Heart right ventricle (tissue), 16 donors: Measurements from ENCODE around the gene RUNX1. TPM values are rescaled to one million over a fixed set of nuclear protein-coding genes. Genes with fewer than 3 reads are reported as not detected.
A peak's percentile ranks its signal among the peaks of the same experiment; 100 is the strongest.

ENCODE experiments used
- ATAC-seq, 8 donors: fragments of 200-7000 bp; cut with Tn5 transposase; one replicate each; pipeline ENCODE4 v1.9.1; 2020; ENCODE audit warnings: mild to moderate bottlenecking in 8 of 8, moderate library complexity in 8 of 8, moderate number of reproducible peaks in 1 of 8
- DNase-seq, 2 donors: peaks; one replicate each; pipeline ENCODE4 v3.0.0-alpha.2; 2020
- H3K27ac ChIP-seq, 10 donors: fragments of 200-600 bp; sonication (generic) in 2 of 10; one replicate each; pipeline versions ENCODE4 v1.5.0 to v1.8.0; 2020 to 2022; ENCODE audit warnings: mild to moderate bottlenecking in 3 of 10
- H3K27me3 ChIP-seq, 7 donors: fragments of 200-600 bp; one replicate each; pipeline ENCODE4 v1.8.0; 2021 to 2022; ENCODE audit warnings: mild to moderate bottlenecking in 2 of 7
- H3K36me3 ChIP-seq, 9 donors: fragments of 200-600 bp; sonication (generic) in 1 of 9; one replicate each; pipeline versions ENCODE4 v1.5.0 to v1.8.0; 2020 to 2022; ENCODE audit warnings: mild to moderate bottlenecking in 2 of 9
- H3K4me1 ChIP-seq, 9 donors: fragments of 200-600 bp; sonication (generic) in 1 of 9; one replicate each; pipeline versions ENCODE4 v1.5.0 to v1.8.0; 2020 to 2022; ENCODE audit warnings: mild to moderate bottlenecking in 4 of 9
- H3K4me3 ChIP-seq, 10 donors: fragments of 200-600 bp; sonication (generic) in 2 of 10; one replicate each; pipeline versions ENCODE4 v1.5.0 to v1.8.0; 2020 to 2022; ENCODE audit warnings: mild to moderate bottlenecking in 7 of 10, moderate library complexity in 2 of 10
- H3K9me3 ChIP-seq, 11 donors: fragments of 200-600 bp in 10 of 11; sonication (generic) in 2 of 11; one replicate each; pipeline versions ENCODE4 v1.5.0 to v1.8.0; 2013 to 2022; ENCODE audit warnings: mild to moderate bottlenecking in 2 of 11, control low read depth in 1 of 11, moderate library complexity in 1 of 11
- CTCF ChIP-seq, 9 donors: fragments of 200-600 bp; sonication (generic) in 2 of 9; IDR thresholded peaks; one replicate each; pipeline versions ENCODE4 v1.5.0 to v1.8.0; 2021 to 2022; ENCODE audit warnings: antibody characterized with exemption in 9 of 9, mild to moderate bottlenecking in 5 of 9, moderate library complexity in 1 of 9
- WGBS, 2 donors: extraction: QIAGEN DNeasy Blood & Tissue Kit; methylation state at CpG; one replicate each; pipeline ENCODE4 v1.1.7; 2013; ENCODE audit warnings: inconsistent platforms in 1 of 2; 5-methylcytosine and 5-hydroxymethylcytosine counted together
- intact Hi-C, 10 donors: fragments of 100-400 bp; cut with DNase I; formaldehyde crosslinking; loops; one replicate each; pipeline versions ENCODE4 v1.11.1 to v1.14.2; 2022
- polyA plus RNA-seq, 2 donors: library from polyadenylated mRNA; stranded (reverse); fragments of 200-250 nt; gene quantifications; one replicate each; pipeline ENCODE4 v1.2.3, GENCODE V29; 2013
- total RNA-seq, 10 donors: library from RNA; stranded (reverse); fragmentation: NEBNext Ultra II Directional in 3 of 10; extraction: Animal tissue kit (Norgen Biotek cat#: 25700) in 3 of 10; gene quantifications; one replicate each; pipeline versions ENCODE4 v1.2.1 to v1.2.4, GENCODE V29; 2021 to 2023
- donor health status: Arrhythmogenic right ventricular cardiomyopathy.
- donor health status: ischemic (EF 13 %, LVEDD 7.1; RV severe dilation, severe dysfunction).
- donor health status: healthy with polysubstance abuse.
- donor health status: DM: no; HTN: yes; CAD: no.
- donor health status: DM: no; HTN: no; CAD: no.
- donor health status: ischemic (EF 25% LVEDD 6.9; RV normal size, moderate dysfunction).
- donor health status: ischemic (EF 25% LVEDD 5.7; RV mildly dilated, moderate dysfunction).
- donor health status: healthy.
- donor health status: DM: yes; HTN: yes; CAD: no.
- donor health status: Ischemic cardiomyopathy.
- donor health status: ischemic (EF 35%, LVEDD 5.7; RV mildly dilated, moderate dysfunction).
- donor health status: nonischemic (EF 11% LVEDD 7.7; RV severe dilation, severe dysfunction).
- donor health status: DM: yes; HTN: yes; CAD: no.
- donor health status: PGD.
- donor health status: ischemic (EF 29% LVEDD 5.4; RV normal size, mild dysfunction).
- donor health status: nonischemic (EF 23%, LVEDD 6.1; RV moderate dilation, normal function).

RUNX1 gene
- total and polyA plus RNA-seq, 12 donors = 0.88 to 29.3 (median 3.5) TPM

GRCh38 chr21:34825948-34826548, 223.1 kb downstream of the RUNX1 start:
- no peak for TF ChIP-seq CTCF (IDR thresholded peaks at IDR 0.05)
- Histone ChIP-seq H3K27ac (peak overlapping the region in 1 of 10 donors; percentile 62), H3K9me3 (peaks cover 0 to 19% (median 0%) of the 10 kb centered on the region in 11 donors), H3K36me3 (peaks cover 0 to 100% (median 0%) of the 10 kb centered on the region in 9 donors), H3K4me3 (no peak overlapping the region), H3K27me3 (peaks cover 0 to 8% (median 0%) of the 10 kb centered on the region in 7 donors), H3K4me1 (peaks cover 0 to 66% (median 0%) of the 10 kb centered on the region in 9 donors)
- 74 to 93% methylated on average over 3 of the region's 3 CpGs for WGBS, 2 donors
- intact Hi-C loops = no loop called here
- ATAC-seq (no peak), DNase-seq (no peak)

DNA sequence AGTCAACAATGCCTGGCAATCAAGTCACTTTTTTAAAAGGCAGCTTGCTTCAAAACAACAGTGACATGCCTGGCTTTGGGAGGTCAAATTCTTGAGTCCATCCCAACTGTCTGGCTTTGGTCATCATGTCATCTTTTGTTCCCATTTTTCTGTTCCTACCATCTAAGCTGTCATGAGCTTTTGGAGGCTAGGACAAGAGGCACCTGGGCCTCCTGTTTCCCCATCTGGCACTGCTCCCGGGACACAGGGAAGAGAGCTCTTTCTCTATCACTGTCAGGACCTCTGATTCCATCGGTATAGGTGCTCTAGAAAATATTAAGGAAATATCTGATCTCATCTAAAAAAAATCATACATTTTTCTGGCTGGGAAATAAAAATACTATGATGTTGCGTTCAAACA, 224.0 kb downstream of the RUNX1 start:
- no peak for TF ChIP-seq CTCF (IDR thresholded peaks at IDR 0.05)
- DNase-seq = no peak
- H3K27me3 ChIP-seq = peaks cover 0 to 8% (median 0%) of the 10 kb centered on the region in 7 donors
- 84 to 85% methylated on average over 3 of the region's 3 CpGs for WGBS, 2 donors
- peaks cover 0 to 57% (median 0%) of the 10 kb centered on the region in 9 donors for H3K4me1 ChIP-seq
- H3K4me3 ChIP-seq = no peak overlapping the region
- peaks cover 0 to 100% (median 0%) of the 10 kb centered on the region in 9 donors for H3K36me3 ChIP-seq
- peaks cover 0 to 19% (median 0%) of the 10 kb centered on the region in 11 donors for H3K9me3 ChIP-seq
- no peak for ATAC-seq
- no peak overlapping the region for H3K27ac ChIP-seq
- intact Hi-C loops = no loop called here

DNA sequence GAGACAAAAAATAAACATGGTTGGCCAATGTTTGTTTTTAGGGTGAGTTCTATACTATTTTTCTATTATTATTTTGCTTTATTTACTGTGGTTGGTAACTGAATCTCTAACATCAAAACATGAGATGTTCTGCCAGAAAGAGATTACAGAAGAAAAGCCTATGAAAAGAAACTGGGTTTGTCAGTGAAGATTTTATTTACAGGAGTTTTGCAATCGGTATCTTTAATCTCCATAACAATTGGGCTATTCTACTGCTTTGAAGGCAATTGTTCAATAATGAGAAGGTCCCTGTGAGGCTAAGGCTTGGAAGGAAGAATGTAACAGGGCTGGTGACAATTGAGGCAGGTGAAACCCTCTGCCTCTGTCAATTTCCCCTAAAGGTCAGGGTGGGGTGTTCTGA, 224.8 kb downstream of the RUNX1 start:
- no peak for TF ChIP-seq CTCF (IDR thresholded peaks at IDR 0.05)
- Histone ChIP-seq H3K9me3 (peaks cover 0 to 19% (median 0%) of the 10 kb centered on the region in 11 donors), H3K4me3 (no peak overlapping the region), H3K4me1 (peaks cover 0 to 50% (median 0%) of the 10 kb centered on the region in 9 donors), H3K27ac (no peak overlapping the region), H3K36me3 (peaks cover 0 to 100% (median 0%) of the 10 kb centered on the region in 9 donors), H3K27me3 (peaks cover 0 to 8% (median 0%) of the 10 kb centered on the region in 7 donors)
- WGBS, 2 donors = 59 to 70% methylated on average over 1 of the region's 1 CpG
- ATAC-seq (no peak), DNase-seq (no peak)
- intact Hi-C loops = no loop called here

GRCh38 chr21:34822942-34823341, 226.2 kb downstream of the RUNX1 start:
- Histone ChIP-seq H3K4me1 (peaks cover 0 to 44% (median 0%) of the 10 kb centered on the region in 9 donors), H3K27me3 (peaks cover 0 to 8% (median 0%) of the 10 kb centered on the region in 7 donors), H3K36me3 (peaks cover 0 to 100% (median 0%) of the 10 kb centered on the region in 9 donors), H3K4me3 (no peak overlapping the region), H3K27ac (no peak overlapping the region), H3K9me3 (peaks cover 0 to 19% (median 0%) of the 10 kb centered on the region in 11 donors)
- DNase-seq = no peak
- WGBS, 2 donors = 82 to 88% methylated on average over 6 of the region's 6 CpGs
- no peak for TF ChIP-seq CTCF (IDR thresholded peaks at IDR 0.05)
- intact Hi-C loops = no loop called here
- no peak for ATAC-seq
